22Rv1 (cell line): ENCODE results near the gene TOP2B.

Experiments
- H3K27ac ChIP-seq: fragments of 450-650 bp; 2 replicates; pipeline ENCODE4 v1.5.1; 2017
- ZFX ChIP-seq: fragments of 450-650 bp; IDR thresholded peaks from 2 replicates; pipeline ENCODE4 v1.6.1; 2017; ENCODE audit warnings: antibody characterized with exemption, borderline replicate concordance
- TF ChIP-seq, protein P1 (sequence below): fragments of 450-650 bp; IDR thresholded peaks from 2 replicates; pipeline ENCODE4 v1.5.1; 2017; ENCODE audit warnings: mild to moderate bottlenecking

TOP2B gene

DNA sequence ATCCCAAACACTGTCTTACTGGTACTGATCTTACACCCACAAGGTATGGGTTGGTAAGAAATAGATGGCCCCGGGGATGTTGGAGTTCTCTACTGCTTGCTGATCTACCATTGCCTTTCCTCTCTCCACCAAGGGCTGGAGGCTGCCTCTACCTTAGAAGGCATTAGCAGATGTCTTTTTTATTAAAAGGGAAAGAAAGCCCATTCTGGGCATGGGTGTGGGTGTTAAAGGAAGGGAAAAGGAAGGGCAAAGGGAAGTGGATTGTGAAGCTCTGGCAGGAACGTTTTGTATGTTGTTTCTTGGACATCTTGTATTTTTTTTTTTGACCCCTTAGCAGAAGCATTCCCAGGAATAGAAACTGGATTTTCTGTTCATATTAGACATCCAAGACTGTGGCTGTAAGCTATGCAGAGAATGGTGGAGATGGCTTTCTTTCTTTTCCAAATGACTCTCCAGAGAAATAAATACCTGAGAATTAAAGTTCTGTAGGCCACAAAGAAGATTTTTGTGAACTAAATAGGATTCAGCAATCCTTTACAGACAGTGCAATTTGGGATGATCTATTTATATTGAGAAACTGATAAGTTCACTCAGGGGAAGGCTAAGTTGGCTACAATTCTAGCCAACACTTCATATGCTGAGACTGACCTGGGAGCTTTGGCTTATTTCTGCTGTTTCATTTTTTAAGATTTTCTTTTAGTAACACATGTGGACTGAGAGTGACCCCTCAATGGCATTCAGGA is 108.8 kb downstream of the TOP2B start:
- TF ChIP-seq, protein P1, sequence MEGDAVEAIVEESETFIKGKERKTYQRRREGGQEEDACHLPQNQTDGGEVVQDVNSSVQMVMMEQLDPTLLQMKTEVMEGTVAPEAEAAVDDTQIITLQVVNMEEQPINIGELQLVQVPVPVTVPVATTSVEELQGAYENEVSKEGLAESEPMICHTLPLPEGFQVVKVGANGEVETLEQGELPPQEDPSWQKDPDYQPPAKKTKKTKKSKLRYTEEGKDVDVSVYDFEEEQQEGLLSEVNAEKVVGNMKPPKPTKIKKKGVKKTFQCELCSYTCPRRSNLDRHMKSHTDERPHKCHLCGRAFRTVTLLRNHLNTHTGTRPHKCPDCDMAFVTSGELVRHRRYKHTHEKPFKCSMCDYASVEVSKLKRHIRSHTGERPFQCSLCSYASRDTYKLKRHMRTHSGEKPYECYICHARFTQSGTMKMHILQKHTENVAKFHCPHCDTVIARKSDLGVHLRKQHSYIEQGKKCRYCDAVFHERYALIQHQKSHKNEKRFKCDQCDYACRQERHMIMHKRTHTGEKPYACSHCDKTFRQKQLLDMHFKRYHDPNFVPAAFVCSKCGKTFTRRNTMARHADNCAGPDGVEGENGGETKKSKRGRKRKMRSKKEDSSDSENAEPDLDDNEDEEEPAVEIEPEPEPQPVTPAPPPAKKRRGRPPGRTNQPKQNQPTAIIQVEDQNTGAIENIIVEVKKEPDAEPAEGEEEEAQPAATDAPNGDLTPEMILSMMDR, result no peak
- TF ChIP-seq ZFX, result no peak
- H3K27ac ChIP-seq, result no peak overlapping the region

DNA sequence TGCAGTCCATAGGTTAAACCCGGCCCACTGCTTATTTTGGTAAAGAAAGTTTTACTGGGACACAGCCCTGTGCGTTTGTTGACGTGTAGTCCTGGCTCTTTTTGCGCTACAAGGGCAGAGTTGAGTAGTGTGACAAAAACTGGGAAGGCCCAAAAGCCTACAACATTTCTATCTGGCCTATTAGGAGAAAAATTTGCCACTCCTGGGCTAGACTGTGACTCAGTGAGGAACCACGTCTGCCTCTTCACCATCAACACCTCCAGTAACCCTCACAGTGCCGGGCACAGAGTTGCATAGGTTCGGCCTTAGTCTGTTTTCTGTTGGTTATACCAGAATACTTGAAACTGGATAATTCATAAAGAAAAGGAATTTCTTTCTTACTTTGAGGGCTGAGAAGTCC is 110.3 kb downstream of the TOP2B start:
- no peak overlapping the region for H3K27ac ChIP-seq
- no peak for TF ChIP-seq ZFX
- TF ChIP-seq, protein P1, result no peak

- TF ChIP-seq, protein P1, result no peak
- TF ChIP-seq ZFX, result no peak
- H3K27ac ChIP-seq, result no peak overlapping the region
Measured at GRCh38 chr3:25552251-25552650, 112.5 kb downstream of the TOP2B start.

DNA sequence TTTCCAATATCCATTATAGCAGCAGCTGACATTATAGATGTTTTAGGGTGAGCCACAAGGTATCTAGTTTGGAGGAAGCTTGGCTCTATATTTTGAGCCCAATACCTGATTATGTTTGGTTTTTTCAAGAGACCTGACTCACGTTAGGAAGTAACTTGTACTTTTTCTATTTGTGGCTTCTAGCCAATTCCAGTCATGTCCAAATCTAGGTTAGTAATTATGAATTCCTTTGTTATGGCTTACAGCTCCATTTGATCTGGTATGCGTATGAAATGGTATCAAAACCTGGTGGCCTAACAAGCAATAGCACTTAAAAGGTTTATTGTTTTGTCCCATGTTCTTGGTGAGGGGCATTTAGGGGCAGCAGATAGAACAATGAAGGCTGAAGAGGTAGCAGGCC is 115.9 kb downstream of the TOP2B start:
- TF ChIP-seq, protein P1, result no peak
- no peak for TF ChIP-seq ZFX
- no peak overlapping the region for H3K27ac ChIP-seq

DNA sequence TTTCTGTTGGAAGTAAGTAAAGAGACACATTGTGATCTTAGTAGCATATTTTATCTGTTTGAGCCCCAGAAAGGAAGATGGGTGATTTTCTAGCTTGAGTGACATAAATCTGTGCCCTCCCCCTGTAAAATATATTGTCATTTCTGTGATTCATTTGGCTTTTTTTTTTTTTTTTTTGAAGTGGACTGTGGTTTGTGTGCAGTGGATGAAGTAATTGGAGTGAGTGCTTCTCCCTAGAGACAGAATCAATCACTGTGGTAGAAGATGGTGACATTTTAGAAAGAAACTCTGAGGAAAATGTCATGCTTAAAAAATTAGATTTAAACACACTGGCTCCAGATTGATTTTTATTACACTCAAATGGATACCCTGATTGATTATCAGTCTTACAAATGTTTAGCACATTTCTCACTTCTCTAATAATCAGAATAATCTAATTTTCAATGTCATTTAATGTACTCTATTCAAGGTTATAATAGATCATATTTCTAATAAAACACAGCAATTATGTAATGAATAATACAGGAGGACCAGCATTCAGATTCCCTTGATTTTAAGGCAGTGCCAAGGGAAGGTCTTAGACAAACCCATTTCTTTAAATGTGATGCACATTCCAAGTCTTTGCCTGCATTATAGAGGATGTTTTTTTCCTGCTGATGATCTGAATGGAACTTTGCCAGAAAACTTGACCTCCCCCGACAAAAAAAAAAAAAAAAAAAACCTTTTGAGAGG is 116.6 kb downstream of the TOP2B start:
- TF ChIP-seq ZFX, result no peak
- TF ChIP-seq, protein P1, result no peak
- no peak overlapping the region for H3K27ac ChIP-seq
